Measurements from ENCODE around the gene CDKAL1.

Gene CDKAL1

GRCh38 chr6:20814494-20814893 is 280.2 kb downstream of the CDKAL1 start:
- TF ChIP-seq, protein P1, sequence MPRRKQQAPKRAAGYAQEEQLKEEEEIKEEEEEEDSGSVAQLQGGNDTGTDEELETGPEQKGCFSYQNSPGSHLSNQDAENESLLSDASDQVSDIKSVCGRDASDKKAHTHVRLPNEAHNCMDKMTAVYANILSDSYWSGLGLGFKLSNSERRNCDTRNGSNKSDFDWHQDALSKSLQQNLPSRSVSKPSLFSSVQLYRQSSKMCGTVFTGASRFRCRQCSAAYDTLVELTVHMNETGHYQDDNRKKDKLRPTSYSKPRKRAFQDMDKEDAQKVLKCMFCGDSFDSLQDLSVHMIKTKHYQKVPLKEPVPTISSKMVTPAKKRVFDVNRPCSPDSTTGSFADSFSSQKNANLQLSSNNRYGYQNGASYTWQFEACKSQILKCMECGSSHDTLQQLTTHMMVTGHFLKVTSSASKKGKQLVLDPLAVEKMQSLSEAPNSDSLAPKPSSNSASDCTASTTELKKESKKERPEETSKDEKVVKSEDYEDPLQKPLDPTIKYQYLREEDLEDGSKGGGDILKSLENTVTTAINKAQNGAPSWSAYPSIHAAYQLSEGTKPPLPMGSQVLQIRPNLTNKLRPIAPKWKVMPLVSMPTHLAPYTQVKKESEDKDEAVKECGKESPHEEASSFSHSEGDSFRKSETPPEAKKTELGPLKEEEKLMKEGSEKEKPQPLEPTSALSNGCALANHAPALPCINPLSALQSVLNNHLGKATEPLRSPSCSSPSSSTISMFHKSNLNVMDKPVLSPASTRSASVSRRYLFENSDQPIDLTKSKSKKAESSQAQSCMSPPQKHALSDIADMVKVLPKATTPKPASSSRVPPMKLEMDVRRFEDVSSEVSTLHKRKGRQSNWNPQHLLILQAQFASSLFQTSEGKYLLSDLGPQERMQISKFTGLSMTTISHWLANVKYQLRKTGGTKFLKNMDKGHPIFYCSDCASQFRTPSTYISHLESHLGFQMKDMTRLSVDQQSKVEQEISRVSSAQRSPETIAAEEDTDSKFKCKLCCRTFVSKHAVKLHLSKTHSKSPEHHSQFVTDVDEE (CRISPR knock-in tag; IDR thresholded peaks at IDR 0.05), result no peak
- TF ChIP-seq POU6F1 (CRISPR knock-in tag; IDR thresholded peaks at IDR 0.05; ENCODE audit: borderline replicate concordance, low read depth) (no peak), ZNF565 (CRISPR knock-in tag; conservative IDR thresholded peaks at IDR 0.05; ENCODE audit: low read depth) (no peak), CSDC2 (CRISPR knock-in tag; IDR thresholded peaks at IDR 0.05) (no peak), RARB (CRISPR knock-in tag; IDR thresholded peaks at IDR 0.05) (no peak), ARNTL (CRISPR knock-in tag; IDR thresholded peaks at IDR 0.05; ENCODE audit: borderline replicate concordance, low read depth) (no peak), ESRRG (CRISPR knock-in tag; IDR thresholded peaks at IDR 0.05) (no peak), TOX (CRISPR knock-in tag; IDR thresholded peaks at IDR 0.05; ENCODE audit: borderline replicate concordance) (no peak), SNAI2 (CRISPR knock-in tag; IDR thresholded peaks at IDR 0.05) (no peak), ZFP30 (CRISPR knock-in tag; IDR thresholded peaks at IDR 0.05) (no peak), BACH2 (CRISPR knock-in tag; IDR thresholded peaks at IDR 0.05; ENCODE audit: borderline replicate concordance) (no peak), PPARA (CRISPR knock-in tag; IDR thresholded peaks at IDR 0.05; ENCODE audit: borderline replicate concordance) (no peak), ZC3H10 (CRISPR knock-in tag; IDR thresholded peaks at IDR 0.05) (no peak), OSR1 (CRISPR knock-in tag; IDR thresholded peaks at IDR 0.05) (no peak), PATZ1 (CRISPR knock-in tag; IDR thresholded peaks at IDR 0.05; ENCODE audit: borderline replicate concordance) (no peak)
- ATAC-seq, result no peak

DNA sequence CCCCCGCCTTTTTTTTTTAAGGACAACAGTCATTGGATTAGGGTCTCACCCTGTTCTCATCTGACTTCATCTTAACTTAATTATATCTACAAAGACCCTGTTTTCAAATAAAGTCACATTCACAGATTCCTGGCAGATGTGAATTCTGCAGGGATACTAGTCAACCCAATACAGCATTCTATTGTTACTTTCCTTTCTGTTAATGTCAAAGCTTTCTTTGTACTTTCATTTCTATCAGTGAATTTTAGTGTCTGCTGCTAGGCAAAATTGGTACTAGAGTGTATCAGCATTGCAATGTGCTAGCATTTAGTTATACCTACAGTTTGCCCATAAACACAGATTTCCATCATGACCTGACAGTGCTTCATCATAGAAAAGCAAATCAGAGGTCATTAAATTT is 281.9 kb downstream of the CDKAL1 start:
- no peak for ATAC-seq

More for the DNA sequence above, 281.9 kb downstream of the CDKAL1 start:
- TF ChIP-seq ZC3H10 (CRISPR knock-in tag; IDR thresholded peaks at IDR 0.05), result no peak
- TF ChIP-seq TOX (CRISPR knock-in tag; IDR thresholded peaks at IDR 0.05; ENCODE audit: borderline replicate concordance), result no peak
- TF ChIP-seq BACH2 (CRISPR knock-in tag; IDR thresholded peaks at IDR 0.05; ENCODE audit: borderline replicate concordance), result no peak
- no peak for TF ChIP-seq CREB5 (CRISPR knock-in tag; IDR thresholded peaks at IDR 0.05; ENCODE audit: low read depth)
- TF ChIP-seq ESRRG (CRISPR knock-in tag; IDR thresholded peaks at IDR 0.05), result no peak
- TF ChIP-seq SNAI2 (CRISPR knock-in tag; IDR thresholded peaks at IDR 0.05), result no peak
- no peak for TF ChIP-seq ZFP3 (CRISPR knock-in tag; IDR thresholded peaks at IDR 0.05)
- no peak for TF ChIP-seq POU6F1 (CRISPR knock-in tag; IDR thresholded peaks at IDR 0.05; ENCODE audit: borderline replicate concordance, low read depth)
- no peak for TF ChIP-seq ARNTL (CRISPR knock-in tag; IDR thresholded peaks at IDR 0.05; ENCODE audit: borderline replicate concordance, low read depth)
- no peak for TF ChIP-seq CSDC2 (CRISPR knock-in tag; IDR thresholded peaks at IDR 0.05)
- TF ChIP-seq TCF4 (CRISPR knock-in tag; IDR thresholded peaks at IDR 0.05; ENCODE audit: borderline replicate concordance), result no peak
- no peak for TF ChIP-seq GLIS3 (CRISPR knock-in tag; IDR thresholded peaks at IDR 0.05)
- TF ChIP-seq PPARA (CRISPR knock-in tag; IDR thresholded peaks at IDR 0.05; ENCODE audit: borderline replicate concordance), result no peak
- no peak for TF ChIP-seq PATZ1 (CRISPR knock-in tag; IDR thresholded peaks at IDR 0.05; ENCODE audit: borderline replicate concordance)
- no peak for TF ChIP-seq ZNF565 (CRISPR knock-in tag; conservative IDR thresholded peaks at IDR 0.05; ENCODE audit: low read depth)
- TF ChIP-seq, protein P1 (CRISPR knock-in tag; IDR thresholded peaks at IDR 0.05), result no peak
- TF ChIP-seq ZFP30 (CRISPR knock-in tag; IDR thresholded peaks at IDR 0.05), result no peak
- no peak for TF ChIP-seq OSR1 (CRISPR knock-in tag; IDR thresholded peaks at IDR 0.05)
- TF ChIP-seq RARB (CRISPR knock-in tag; IDR thresholded peaks at IDR 0.05), result no peak
- TF ChIP-seq ZNF70 (CRISPR knock-in tag; IDR thresholded peaks at IDR 0.05), result no peak

Data from SK-N-SH treated with all-trans-retinoic acid at 6 μM for 48 hours (cell line).